ENCODE results near the gene PNPLA5.
A peak's percentile ranks its signal among the peaks of the same experiment; 100 is the strongest.
"Not testable (repeated sequence)": the region's sequence is repeated elsewhere in the genome, so short reads cannot be mapped to it uniquely, and the experiment has no call there.

PNPLA5 gene

GRCh38 chr22:43880541-43880991, 11.2 kb downstream of the PNPLA5 start:
- DNase-seq = no peak

- DNase-seq = no peak
These were observed 11.8 kb downstream of the PNPLA5 start for GRCh38 chr22:43879901-43880540.

- DNase-seq = no peak
These were observed 12.8 kb downstream of the PNPLA5 start for GRCh38 chr22:43878831-43879550.

- DNase-seq = no peak
These were observed 13.6 kb downstream of the PNPLA5 start for GRCh38 chr22:43878079-43878795.

- DNase-seq = no peak
These were observed 14.8 kb downstream of the PNPLA5 start for GRCh38 chr22:43876866-43877509.

GRCh38 chr22:43869799-43870198, 22.0 kb downstream of the PNPLA5 start:
- no peak for DNase-seq

- not testable (repeated sequence) for DNase-seq
These were observed 22.8 kb downstream of the PNPLA5 start for GRCh38 chr22:43869001-43869400.

GRCh38 chr22:43867839-43868635, 23.8 kb downstream of the PNPLA5 start:
- peak; percentile 16 for DNase-seq

- DNase-seq = no peak
These were observed 29.0 kb downstream of the PNPLA5 start for GRCh38 chr22:43862882-43863202.

- DNase-seq = no peak
These were observed 29.5 kb downstream of the PNPLA5 start, which contains the start of gene SULT4A1 for GRCh38 chr22:43862074-43862881. SULT4A1 (minus strand) TSS chr22:43862513; CDS start chr22:43862382, 131 bp downstream.

GRCh38 chr22:43861529-43861928, 30.3 kb downstream of the PNPLA5 start:
- DNase-seq = no peak

GRCh38 chr22:43860831-43861230, 31.0 kb downstream of the PNPLA5 start:
- no peak for DNase-seq

GRCh38 chr22:43860126-43860525, 31.7 kb downstream of the PNPLA5 start:
- no peak for DNase-seq

- no peak for DNase-seq
These were observed 32.2 kb downstream of the PNPLA5 start for GRCh38 chr22:43859621-43860020.

- DNase-seq = no peak
These were observed 32.6 kb downstream of the PNPLA5 start for GRCh38 chr22:43859176-43859575.

- no peak for DNase-seq
These were observed 33.5 kb downstream of the PNPLA5 start for GRCh38 chr22:43858156-43858895.

GRCh38 chr22:43857367-43857766, 34.4 kb downstream of the PNPLA5 start:
- no peak for DNase-seq

GRCh38 chr22:43855431-43855830, 36.4 kb downstream of the PNPLA5 start:
- no peak for DNase-seq

- DNase-seq = no peak
These were observed 37.0 kb downstream of the PNPLA5 start for GRCh38 chr22:43854786-43855271.

GRCh38 chr22:43854121-43854785, 37.6 kb downstream of the PNPLA5 start:
- DNase-seq = no peak
